Mucosa of rectum (tissue), 2 donors: Measurements from ENCODE around the gene CHST13.

Source experiments
- H3K27ac ChIP-seq, 2 donors: one replicate each; pipeline ENCODE4 v1.7.0; 2013; ENCODE audit warnings: inconsistent platforms in 2 of 2, low read depth in 2 of 2, low read length in 2 of 2
- H3K27me3 ChIP-seq, 2 donors: one replicate each; pipeline ENCODE4 v1.7.0; 2013; ENCODE audit warnings: low read length in 2 of 2; ENCODE audit not compliant: control insufficient read depth in 2 of 2, insufficient read depth in 2 of 2
- H3K36me3 ChIP-seq, 2 donors: one replicate each; pipeline ENCODE4 v1.7.0; 2013; ENCODE audit warnings: low read length in 2 of 2; ENCODE audit not compliant: control insufficient read depth in 2 of 2, insufficient read depth in 2 of 2
- H3K4me1 ChIP-seq, 2 donors: one replicate each; pipeline ENCODE4 v1.7.0; 2013; ENCODE audit warnings: low read length in 2 of 2, mild to moderate bottlenecking in 1 of 2; ENCODE audit not compliant: control insufficient read depth in 2 of 2, insufficient read depth in 2 of 2
- H3K4me3 ChIP-seq, 2 donors: one replicate each; pipeline ENCODE4 v1.7.0; 2013; ENCODE audit warnings: low read length in 2 of 2
- H3K9ac ChIP-seq, 2 donors: one replicate each; pipeline ENCODE4 v1.7.0; 2013; ENCODE audit warnings: low read length in 2 of 2, low read depth in 1 of 2, mild to moderate bottlenecking in 1 of 2
- H3K9me3 ChIP-seq, 2 donors: one replicate each; pipeline ENCODE4 v1.7.0; 2013; ENCODE audit warnings: low read length in 2 of 2; ENCODE audit not compliant: control insufficient read depth in 2 of 2
- donor health status: healthy.
- donor health status: Normal muscosa, but diverticular disease.

CHST13 gene

GRCh38 chr3:126516152-126516935, 7.6 kb upstream of the CHST13 start:
- H3K9ac ChIP-seq = no peak overlapping the region
- no peaks in the 10 kb centered on the region for H3K9me3 ChIP-seq
- H3K4me1 ChIP-seq = no peaks in the 10 kb centered on the region
- H3K4me3 ChIP-seq = no peak overlapping the region
- H3K27ac ChIP-seq = no peak overlapping the region
- peaks cover 0 to 1% of the 10 kb centered on the region in 2 donors for H3K27me3 ChIP-seq
- no peaks in the 10 kb centered on the region for H3K36me3 ChIP-seq

- no peak overlapping the region for H3K9ac ChIP-seq
- H3K27me3 ChIP-seq = peaks cover 0 to 1% of the 10 kb centered on the region in 2 donors
- no peak overlapping the region for H3K4me3 ChIP-seq
- no peaks in the 10 kb centered on the region for H3K4me1 ChIP-seq
- H3K36me3 ChIP-seq = no peaks in the 10 kb centered on the region
- no peak overlapping the region for H3K27ac ChIP-seq
- no peaks in the 10 kb centered on the region for H3K9me3 ChIP-seq
Observed at GRCh38 chr3:126516936-126517290, 7.0 kb upstream of the CHST13 start.

GRCh38 chr3:126517291-126517951, 6.5 kb upstream of the CHST13 start, which contains the start of gene UROC1:
Gene UROC1, minus strand, starts transcription at chr3:126517773. Its CDS starts 54 bp downstream, at chr3:126517719.
- H3K27ac ChIP-seq = no peak within 1 kb of the TSS
- H3K9me3 ChIP-seq = no peaks in the 10 kb centered on the region
- H3K9ac ChIP-seq = no peak within 1 kb of the TSS
- peaks cover 0 to 2% of the 10 kb centered on the region in 2 donors for H3K27me3 ChIP-seq
- no peaks in the 10 kb centered on the region for H3K36me3 ChIP-seq
- no peak within 1 kb of the TSS for H3K4me3 ChIP-seq
- H3K4me1 ChIP-seq = no peaks in the 10 kb centered on the region

- no peak overlapping the region for H3K9ac ChIP-seq
Observed at GRCh38 chr3:126517986-126518778, 5.8 kb upstream of the CHST13 start.

GRCh38 chr3:126518779-126519177, 5.2 kb upstream of the CHST13 start:
- Histone ChIP-seq H3K36me3 (no peaks in the 10 kb centered on the region), H3K4me3 (no peak overlapping the region), H3K9ac (no peak overlapping the region), H3K27me3 (peaks cover 5 to 6% of the 10 kb centered on the region in 2 donors), H3K4me1 (peaks cover 6 to 7% of the 10 kb centered on the region in 2 donors), H3K27ac (no peak overlapping the region), H3K9me3 (no peaks in the 10 kb centered on the region)

More at GRCh38 chr3:126517986-126518778, 5.8 kb upstream of the CHST13 start:
- no peak overlapping the region for H3K27ac ChIP-seq
- no peak overlapping the region for H3K4me3 ChIP-seq
- H3K4me1 ChIP-seq = peaks cover under 1% of the 10 kb centered on the region in 2 donors
- peaks cover under 1 to 4% of the 10 kb centered on the region in 2 donors for H3K27me3 ChIP-seq
- H3K9me3 ChIP-seq = no peaks in the 10 kb centered on the region
- H3K36me3 ChIP-seq = no peaks in the 10 kb centered on the region

GRCh38 chr3:126519506-126520455, 4.2 kb upstream of the CHST13 start:
- Histone ChIP-seq H3K4me1 (peaks cover 10 to 11% of the 10 kb centered on the region in 2 donors), H3K4me3 (no peak overlapping the region), H3K9ac (no peak overlapping the region), H3K9me3 (no peaks in the 10 kb centered on the region), H3K27ac (no peak overlapping the region), H3K36me3 (no peaks in the 10 kb centered on the region), H3K27me3 (peaks cover 5 to 6% of the 10 kb centered on the region in 2 donors)

- Histone ChIP-seq H3K27me3 (peaks cover 5 to 6% of the 10 kb centered on the region in 2 donors), H3K27ac (no peak overlapping the region)
Observed at GRCh38 chr3:126521122-126521891, 2.6 kb upstream of the CHST13 start.

GRCh38 chr3:126522363-126522788, 1.6 kb upstream of the CHST13 start:
- Histone ChIP-seq H3K9ac (no peak overlapping the region), H3K27ac (no peak overlapping the region), H3K27me3 (peaks cover 5 to 6% of the 10 kb centered on the region in 2 donors), H3K4me1 (peaks cover 12 to 14% of the 10 kb centered on the region in 2 donors), H3K36me3 (no peaks in the 10 kb centered on the region), H3K4me3 (no peak overlapping the region), H3K9me3 (no peaks in the 10 kb centered on the region)

More at GRCh38 chr3:126521122-126521891, 2.6 kb upstream of the CHST13 start:
- H3K36me3 ChIP-seq = no peaks in the 10 kb centered on the region
- peaks cover 12 to 14% of the 10 kb centered on the region in 2 donors for H3K4me1 ChIP-seq
- H3K9ac ChIP-seq = no peak overlapping the region
- H3K4me3 ChIP-seq = no peak overlapping the region
- no peaks in the 10 kb centered on the region for H3K9me3 ChIP-seq
